GM19035 (cell line): ENCODE data around the gene CRB1.
"Not testable (repeated sequence)": the region's sequence is repeated elsewhere in the genome, so short reads cannot be mapped to it uniquely, and the experiment has no call there.

Source experiments
- ATAC-seq: cut with Tn5 transposase; IDR thresholded peaks from one replicate; pipeline ENCODE4 v1.9.1; 2021; ENCODE audit not compliant: unreplicated experiment

CRB1 gene

GRCh38 chr1:197394831-197395608 lies 127.0 kb downstream of the CRB1 start:
- no peak for ATAC-seq

- ATAC-seq = no peak
Measured at GRCh38 chr1:197397895-197398294, 129.8 kb downstream of the CRB1 start.

GRCh38 chr1:197399755-197400521 lies 131.9 kb downstream of the CRB1 start:
- peak; percentile 76 for ATAC-seq

GRCh38 chr1:197400522-197400902 lies 132.5 kb downstream of the CRB1 start:
- ATAC-seq = no peak

GRCh38 chr1:197402189-197402588 lies 134.1 kb downstream of the CRB1 start:
- ATAC-seq = no peak

- ATAC-seq = not testable (repeated sequence)
Measured at GRCh38 chr1:197404774-197405173, 136.7 kb downstream of the CRB1 start.

- not testable (repeated sequence) for ATAC-seq
Measured at GRCh38 chr1:197405614-197406013, 137.6 kb downstream of the CRB1 start.

- ATAC-seq = no peak
Measured at GRCh38 chr1:197413564-197413963, 145.5 kb downstream of the CRB1 start.

GRCh38 chr1:197415221-197415620 lies 147.2 kb downstream of the CRB1 start:
- ATAC-seq = no peak

- no peak for ATAC-seq
Measured at GRCh38 chr1:197418693-197419092, 150.6 kb downstream of the CRB1 start.

- ATAC-seq = no peak
Measured at GRCh38 chr1:197422993-197423392, 154.9 kb downstream of the CRB1 start.

GRCh38 chr1:197424380-197424779 lies 156.3 kb downstream of the CRB1 start:
- ATAC-seq = no peak

GRCh38 chr1:197429372-197429771 lies 161.3 kb downstream of the CRB1 start:
- ATAC-seq = no peak

- ATAC-seq = no peak
Measured at GRCh38 chr1:197435224-197435623, 167.2 kb downstream of the CRB1 start.

GRCh38 chr1:197437601-197438000 lies 169.5 kb downstream of the CRB1 start:
- ATAC-seq = no peak

- no peak for ATAC-seq
Measured at GRCh38 chr1:197438010-197438790, 170.1 kb downstream of the CRB1 start.

- no peak for ATAC-seq
Measured at GRCh38 chr1:197439708-197440280, 171.7 kb downstream of the CRB1 start.

GRCh38 chr1:197440715-197441114 lies 172.7 kb downstream of the CRB1 start:
- ATAC-seq = no peak

- no peak for ATAC-seq
Measured at GRCh38 chr1:197441999-197442414, 174.0 kb downstream of the CRB1 start.

- no peak for ATAC-seq
Measured at GRCh38 chr1:197444755-197445154, 176.7 kb downstream of the CRB1 start.

- no peak for ATAC-seq
Measured at GRCh38 chr1:197448121-197448779, 180.2 kb downstream of the CRB1 start.
